Measurements from ENCODE around the gene NKRF.

Gene NKRF

GRCh38 chrX:119648421-119648775 lies 42.2 kb upstream of the NKRF start:
- no peak overlapping the region for H3K27ac ChIP-seq (ENCODE audit: low read depth, low read length)
- no peak overlapping the region for H3K9ac ChIP-seq (ENCODE audit: low read length)
- TF ChIP-seq CTCF (IDR thresholded peaks at IDR 0.05; ENCODE audit: insufficient read depth, low read length, poor library complexity, severe bottlenecking) (no peak), EZH2phosphoT487 (conservative IDR thresholded peaks at IDR 0.05; ENCODE audit: low read length) (no peak)

GRCh38 chrX:119647552-119648420 lies 41.6 kb upstream of the NKRF start:
- no peaks in the 10 kb centered on the region for H3K9me2 ChIP-seq (replicated peaks; ENCODE audit: insufficient read depth, low read length)
- H3K4me2 ChIP-seq (ENCODE audit: low read depth, low read length, poor library complexity, severe bottlenecking) = no peak overlapping the region
- H2AFZ ChIP-seq (ENCODE audit: low read depth, low read length, severe bottlenecking) = no peak overlapping the region
- no peak overlapping the region for H3K27ac ChIP-seq (ENCODE audit: low read depth, low read length)
- H3K9ac ChIP-seq (ENCODE audit: low read length) = no peak overlapping the region
- no peaks in the 10 kb centered on the region for H3F3A ChIP-seq (ENCODE audit: insufficient read depth)
- H3K27me3 ChIP-seq (ENCODE audit: low read length) = no peaks in the 10 kb centered on the region
- H3K79me2 ChIP-seq (ENCODE audit: insufficient read depth, low read length) = no peaks in the 10 kb centered on the region
- H4K20me1 ChIP-seq (ENCODE audit: low read depth, low read length) = no peaks in the 10 kb centered on the region
- no peaks in the 10 kb centered on the region for H3K9me3 ChIP-seq (ENCODE audit: insufficient read depth, low read length)
- TF ChIP-seq EZH2phosphoT487 (conservative IDR thresholded peaks at IDR 0.05; ENCODE audit: low read length) = no peak
- no peak for TF ChIP-seq CTCF (IDR thresholded peaks at IDR 0.05; ENCODE audit: insufficient read depth, low read length, poor library complexity, severe bottlenecking)
- no peak overlapping the region for H3K4me3 ChIP-seq (ENCODE audit: insufficient read depth, low read length, poor library complexity, severe bottlenecking)
- no peaks in the 10 kb centered on the region for H3K36me3 ChIP-seq (ENCODE audit: low read length)

More at GRCh38 chrX:119648421-119648775, 42.2 kb upstream of the NKRF start:
- Histone ChIP-seq H4K20me1 (ENCODE audit: low read depth, low read length) (no peaks in the 10 kb centered on the region), H3K4me2 (ENCODE audit: low read depth, low read length, poor library complexity, severe bottlenecking) (no peak overlapping the region), H2AFZ (ENCODE audit: low read depth, low read length, severe bottlenecking) (no peak overlapping the region), H3K27me3 (ENCODE audit: low read length) (no peaks in the 10 kb centered on the region), H3F3A (ENCODE audit: insufficient read depth) (no peaks in the 10 kb centered on the region), H3K4me3 (ENCODE audit: insufficient read depth, low read length, poor library complexity, severe bottlenecking) (no peak overlapping the region), H3K9me2 (replicated peaks; ENCODE audit: insufficient read depth, low read length) (no peaks in the 10 kb centered on the region), H3K79me2 (ENCODE audit: insufficient read depth, low read length) (no peaks in the 10 kb centered on the region), H3K36me3 (ENCODE audit: low read length) (no peaks in the 10 kb centered on the region), H3K9me3 (ENCODE audit: insufficient read depth, low read length) (no peaks in the 10 kb centered on the region)

GRCh38 chrX:119647089-119647488 lies 40.9 kb upstream of the NKRF start:
- no peak overlapping the region for H3K4me3 ChIP-seq (ENCODE audit: insufficient read depth, low read length, poor library complexity, severe bottlenecking)
- H3K4me2 ChIP-seq (ENCODE audit: low read depth, low read length, poor library complexity, severe bottlenecking) = no peak overlapping the region
- TF ChIP-seq CTCF (IDR thresholded peaks at IDR 0.05; ENCODE audit: insufficient read depth, low read length, poor library complexity, severe bottlenecking) (no peak), EZH2phosphoT487 (conservative IDR thresholded peaks at IDR 0.05; ENCODE audit: low read length) (no peak)
- H3K27me3 ChIP-seq (ENCODE audit: low read length) = no peaks in the 10 kb centered on the region
- no peak overlapping the region for H3K9ac ChIP-seq (ENCODE audit: low read length)
- H3K9me3 ChIP-seq (ENCODE audit: insufficient read depth, low read length) = no peaks in the 10 kb centered on the region
- H3F3A ChIP-seq (ENCODE audit: insufficient read depth) = no peaks in the 10 kb centered on the region
- H2AFZ ChIP-seq (ENCODE audit: low read depth, low read length, severe bottlenecking) = no peak overlapping the region
- H4K20me1 ChIP-seq (ENCODE audit: low read depth, low read length) = no peaks in the 10 kb centered on the region
- no peaks in the 10 kb centered on the region for H3K79me2 ChIP-seq (ENCODE audit: insufficient read depth, low read length)
- H3K36me3 ChIP-seq (ENCODE audit: low read length) = no peaks in the 10 kb centered on the region
- H3K9me2 ChIP-seq (replicated peaks; ENCODE audit: insufficient read depth, low read length) = no peaks in the 10 kb centered on the region
- no peak overlapping the region for H3K27ac ChIP-seq (ENCODE audit: low read depth, low read length)
